NCI-H2107 treated with DMSO at 0.1 percent for 48 hours (cell line): ENCODE measurements around the gene USP11.
"Not testable (repeated sequence)": the region's sequence is repeated elsewhere in the genome, so short reads cannot be mapped to it uniquely, and the experiment has no call there.

Experiments
- DNase-seq: peaks from one replicate; lab custom pipeline; 2025; ENCODE audit not compliant: unreplicated experiment; lab: John Stamatoyannopoulos, UW

The USP11 gene

DNA sequence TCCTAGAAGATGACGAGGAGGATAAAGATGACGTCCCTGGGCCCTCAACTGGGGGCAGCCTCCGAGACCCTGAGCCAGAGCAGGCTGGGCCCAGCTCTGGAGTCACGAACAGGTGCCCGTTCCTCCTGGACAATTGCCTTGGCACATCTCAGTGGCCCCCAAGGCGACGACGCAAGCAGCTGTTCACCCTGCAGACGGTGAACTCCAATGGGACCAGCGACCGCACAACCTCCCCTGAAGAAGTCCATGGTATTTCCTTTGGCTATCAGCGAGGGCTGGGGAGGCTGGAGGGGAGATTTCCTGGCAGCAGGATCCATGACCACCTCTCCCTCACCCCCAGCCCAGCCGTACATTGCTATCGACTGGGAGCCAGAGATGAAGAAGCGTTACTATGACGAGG lies 11.9 kb downstream of the USP11 start:
- no peak for DNase-seq

DNA sequence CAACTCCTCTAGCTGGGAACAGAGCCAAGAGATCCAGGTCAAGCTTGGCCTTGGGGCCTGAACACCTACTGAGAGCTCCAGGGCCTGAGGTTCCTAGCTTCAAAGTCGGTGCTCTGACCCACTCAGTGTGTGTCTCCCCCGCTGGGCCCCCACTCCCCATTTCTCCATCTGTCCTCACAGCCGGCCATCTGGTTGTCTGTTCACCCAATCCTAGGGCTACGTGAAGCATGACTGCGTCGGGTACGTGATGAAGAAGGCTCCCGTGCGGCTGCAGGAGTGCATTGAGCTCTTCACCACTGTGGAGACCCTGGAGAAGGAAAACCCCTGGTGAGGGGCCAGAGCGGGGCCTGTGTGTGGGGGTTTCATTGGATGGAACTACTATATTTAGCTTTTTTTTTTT lies 12.3 kb downstream of the USP11 start:
- no peak for DNase-seq

DNA sequence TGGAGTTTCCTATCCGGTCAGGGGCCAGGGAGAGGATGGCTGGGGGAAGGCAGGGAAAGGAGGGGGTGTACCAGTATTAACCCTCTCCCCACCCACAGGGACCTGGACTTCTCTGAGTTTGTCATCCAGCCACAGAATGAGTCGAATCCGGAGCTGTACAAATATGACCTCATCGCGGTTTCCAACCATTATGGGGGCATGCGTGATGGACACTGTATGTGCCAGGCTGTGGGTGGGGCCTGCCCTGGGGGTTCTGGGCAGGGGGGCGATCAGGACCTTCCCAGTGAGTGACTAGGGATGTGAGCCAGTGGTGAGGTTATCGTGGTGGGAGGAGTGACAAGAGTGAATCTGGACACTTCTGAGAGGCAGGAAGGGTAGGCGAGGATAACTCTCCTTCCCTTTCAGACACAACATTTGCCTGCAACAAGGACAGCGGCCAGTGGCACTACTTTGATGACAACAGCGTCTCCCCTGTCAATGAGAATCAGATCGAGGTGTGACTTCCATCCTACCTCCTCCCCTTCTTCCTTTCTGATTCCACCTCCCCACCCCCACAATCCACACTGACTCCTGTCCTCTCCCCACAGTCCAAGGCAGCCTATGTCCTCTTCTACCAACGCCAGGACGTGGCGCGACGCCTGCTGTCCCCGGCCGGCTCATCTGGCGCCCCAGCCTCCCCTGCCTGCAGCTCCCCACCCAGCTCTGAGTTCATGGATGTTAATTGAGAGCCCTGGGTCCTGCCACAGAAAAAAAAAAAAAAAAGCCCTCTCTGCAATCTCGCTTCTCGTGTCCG lies 14.6 kb downstream of the USP11 start:
- no peak for DNase-seq

DNA sequence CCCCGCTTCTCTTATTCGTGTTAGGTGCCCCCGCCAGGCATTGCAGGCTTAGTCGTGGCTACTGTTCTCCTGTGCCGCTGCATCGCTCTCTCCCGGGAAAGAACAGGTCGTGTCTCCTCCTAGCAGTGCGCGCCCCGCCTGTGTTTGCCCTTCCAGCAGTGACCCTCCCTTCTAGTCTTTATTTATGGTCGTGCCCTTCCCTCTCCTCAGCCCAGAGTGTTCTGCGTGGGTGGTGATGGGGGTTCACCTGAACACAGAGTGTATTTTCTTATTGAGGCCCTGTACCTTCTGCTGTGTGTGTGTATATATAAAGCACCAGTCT lies 15.2 kb downstream of the USP11 start:
- no peak for DNase-seq

DNA sequence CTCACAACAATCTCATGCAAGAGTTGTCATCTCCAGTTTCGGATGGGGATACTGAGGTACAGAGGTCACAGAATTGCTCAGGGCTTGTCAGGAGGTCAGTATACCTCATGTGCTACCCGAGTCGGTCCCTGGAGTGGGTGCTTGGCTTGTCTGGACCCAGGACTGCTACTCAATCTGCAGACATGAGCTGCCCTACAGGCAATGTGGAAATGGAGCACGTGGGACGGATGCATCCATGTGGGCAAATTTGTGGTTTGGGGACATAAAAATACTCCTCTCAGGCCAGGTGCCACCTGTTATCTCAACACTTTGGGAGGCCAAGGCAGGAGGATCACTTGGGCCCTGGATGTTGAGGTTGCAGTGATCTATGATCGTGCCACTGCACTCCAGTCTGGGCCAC lies 15.8 kb downstream of the USP11 start:
- no peak for DNase-seq

DNA sequence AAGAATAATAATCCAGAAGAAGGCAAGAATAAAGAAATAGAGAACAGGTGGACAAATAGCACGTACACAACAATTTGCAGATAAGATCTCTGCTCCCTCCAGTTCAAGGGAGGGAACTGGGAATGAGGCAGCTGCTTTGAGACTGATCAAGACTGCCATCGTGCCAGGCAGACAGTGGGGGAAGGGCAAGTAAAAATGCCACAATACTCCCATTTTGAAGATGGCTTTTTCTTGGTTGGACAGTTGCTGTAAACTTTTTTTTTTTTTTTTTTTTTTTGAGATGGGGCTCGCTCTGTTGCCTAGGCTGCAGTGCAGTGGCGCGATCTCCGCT lies 17.2 kb downstream of the USP11 start:
- no peak for DNase-seq

DNA sequence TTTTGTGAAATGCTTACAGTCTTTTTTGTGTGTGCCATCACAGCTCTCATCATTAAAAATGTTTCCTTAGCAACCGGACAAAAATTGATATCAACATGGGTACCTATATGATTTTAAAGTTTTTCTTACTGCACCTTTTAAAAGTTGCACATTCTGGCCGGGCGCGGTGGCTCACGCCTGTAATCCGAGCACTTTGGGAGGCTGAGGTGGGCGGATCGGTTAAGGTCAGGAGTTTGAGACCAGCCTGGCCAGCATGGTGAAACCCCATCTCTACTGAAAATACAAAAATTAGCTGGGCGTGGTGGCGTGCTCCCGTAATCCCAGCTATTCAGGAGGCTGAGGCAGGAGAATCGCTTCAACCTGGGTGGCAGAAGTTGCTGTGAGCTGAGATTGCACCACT lies 24.8 kb downstream of the USP11 start:
- DNase-seq = not testable (repeated sequence)

DNA sequence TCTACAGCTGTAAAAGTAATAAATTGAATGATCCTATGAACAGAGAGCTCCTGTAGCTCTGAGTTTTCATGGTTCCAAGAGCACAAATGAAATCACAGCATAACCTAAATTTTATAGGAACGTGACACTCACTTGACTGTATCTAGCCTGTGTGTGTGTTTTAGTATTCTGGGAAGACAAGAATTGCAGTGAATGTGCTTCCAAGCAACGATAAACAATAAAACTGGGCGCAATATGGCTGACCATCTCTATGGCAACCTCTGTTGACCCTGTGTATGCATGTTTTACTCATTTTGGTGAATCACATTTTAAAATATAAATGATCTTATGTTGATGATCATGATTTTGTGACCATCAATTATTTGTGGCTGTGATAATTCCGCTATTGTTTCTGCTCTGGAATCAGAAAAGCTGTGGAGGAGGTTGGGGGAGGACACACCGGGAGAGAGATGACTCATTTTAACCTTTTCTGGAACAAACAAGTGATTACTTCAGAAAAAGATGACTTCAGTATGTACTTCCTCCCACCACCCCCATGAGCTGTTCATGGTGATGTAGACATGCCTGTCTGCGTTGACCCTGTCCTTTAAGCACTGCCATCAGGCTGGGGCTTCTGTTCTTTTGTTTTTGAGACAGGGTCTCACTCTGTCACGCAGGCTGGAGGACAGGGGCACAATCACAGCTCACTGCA lies 31.8 kb downstream of the USP11 start:
- no peak for DNase-seq

DNA sequence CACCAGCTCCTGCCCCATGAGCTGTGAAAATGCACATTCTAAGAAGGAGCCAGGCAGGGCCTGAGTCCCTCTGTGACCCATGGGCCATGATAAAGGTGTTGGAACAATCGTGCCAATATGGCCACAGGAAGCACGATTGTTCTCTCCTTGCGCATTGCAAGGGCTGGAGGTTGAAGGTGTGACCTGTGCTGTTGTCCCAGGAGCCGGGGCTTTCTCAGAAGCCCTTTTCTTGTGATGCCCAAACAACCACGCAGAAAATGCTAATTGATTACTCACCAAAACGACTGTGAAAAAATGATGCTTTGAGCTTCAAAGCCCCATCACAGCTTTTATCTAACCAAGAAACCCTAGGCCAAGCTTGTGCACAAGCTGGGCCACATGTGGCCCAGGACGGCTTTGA lies 33.8 kb downstream of the USP11 start:
- no peak for DNase-seq

DNA sequence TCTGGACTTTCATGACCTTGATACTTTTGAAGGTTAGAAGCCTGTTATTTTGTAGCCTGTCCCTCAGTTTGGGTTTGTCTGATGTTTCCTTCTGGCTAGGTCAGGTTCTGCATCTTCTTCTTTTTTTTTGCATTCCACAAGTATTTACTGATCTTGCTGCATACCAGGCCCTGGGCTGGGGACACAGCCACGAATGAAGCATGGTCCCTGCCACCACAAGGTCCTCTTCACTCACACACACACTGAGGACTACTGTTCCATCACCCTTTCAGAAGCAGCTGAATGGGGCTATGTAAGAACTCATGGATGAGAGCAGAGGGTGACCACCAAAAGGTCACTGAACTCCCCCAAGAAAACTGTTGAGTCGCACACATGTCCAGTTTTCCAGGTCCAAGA lies 39.2 kb downstream of the USP11 start:
- no peak for DNase-seq

DNA sequence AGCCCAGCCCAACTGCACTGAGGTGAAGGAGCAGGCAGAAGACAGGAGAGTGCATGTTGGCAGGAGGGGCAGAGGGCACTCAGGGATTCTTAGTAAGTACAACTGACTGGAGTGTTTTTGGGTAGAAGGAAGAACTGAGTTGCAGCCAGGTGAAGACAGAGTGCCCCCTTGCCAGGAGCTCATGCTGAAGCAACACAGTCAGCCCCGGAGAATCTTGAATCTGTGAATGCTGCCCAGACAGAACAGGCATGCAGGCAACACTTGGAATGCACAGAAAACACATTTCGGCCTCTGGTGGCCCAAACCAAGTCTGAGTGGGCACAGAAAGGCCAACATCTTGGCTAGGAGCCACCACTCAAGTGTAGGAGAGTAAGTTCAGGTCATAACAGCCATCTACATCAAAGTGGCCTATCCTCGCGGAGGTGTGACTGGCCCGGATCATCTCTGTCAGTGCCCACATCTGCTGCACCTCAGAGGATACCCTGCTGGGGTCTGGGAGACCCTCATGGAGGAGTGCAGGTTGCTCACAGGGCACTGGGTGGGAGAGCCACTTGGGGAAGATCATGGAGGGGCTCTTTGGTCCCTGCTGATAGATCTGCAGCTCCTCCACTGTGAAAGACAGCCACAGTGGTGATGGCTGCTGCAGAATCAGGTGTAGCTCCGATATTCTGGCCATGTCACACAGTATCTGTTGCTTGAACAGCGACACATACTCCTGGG lies 40.4 kb downstream of the USP11 start:
- no peak for DNase-seq

DNA sequence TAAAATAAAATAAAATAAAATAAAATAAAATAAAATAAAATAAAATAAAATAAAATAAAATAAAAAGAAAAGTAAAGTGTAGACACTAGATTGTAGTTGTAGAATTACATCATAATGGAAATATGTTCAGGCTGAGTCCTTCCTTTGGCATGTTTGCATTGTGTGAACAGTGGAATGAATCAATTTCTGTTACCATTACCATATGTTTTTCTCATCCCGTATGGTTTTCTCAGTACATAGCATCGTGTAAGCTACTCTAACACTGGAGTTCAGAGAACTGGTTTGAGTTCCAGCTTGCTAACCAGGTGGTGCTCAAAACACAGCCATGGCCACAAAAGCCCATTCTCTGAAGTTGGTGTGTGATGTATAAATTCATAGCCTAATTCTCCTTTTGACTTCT lies 45.9 kb downstream of the USP11 start:
- DNase-seq = no peak

DNA sequence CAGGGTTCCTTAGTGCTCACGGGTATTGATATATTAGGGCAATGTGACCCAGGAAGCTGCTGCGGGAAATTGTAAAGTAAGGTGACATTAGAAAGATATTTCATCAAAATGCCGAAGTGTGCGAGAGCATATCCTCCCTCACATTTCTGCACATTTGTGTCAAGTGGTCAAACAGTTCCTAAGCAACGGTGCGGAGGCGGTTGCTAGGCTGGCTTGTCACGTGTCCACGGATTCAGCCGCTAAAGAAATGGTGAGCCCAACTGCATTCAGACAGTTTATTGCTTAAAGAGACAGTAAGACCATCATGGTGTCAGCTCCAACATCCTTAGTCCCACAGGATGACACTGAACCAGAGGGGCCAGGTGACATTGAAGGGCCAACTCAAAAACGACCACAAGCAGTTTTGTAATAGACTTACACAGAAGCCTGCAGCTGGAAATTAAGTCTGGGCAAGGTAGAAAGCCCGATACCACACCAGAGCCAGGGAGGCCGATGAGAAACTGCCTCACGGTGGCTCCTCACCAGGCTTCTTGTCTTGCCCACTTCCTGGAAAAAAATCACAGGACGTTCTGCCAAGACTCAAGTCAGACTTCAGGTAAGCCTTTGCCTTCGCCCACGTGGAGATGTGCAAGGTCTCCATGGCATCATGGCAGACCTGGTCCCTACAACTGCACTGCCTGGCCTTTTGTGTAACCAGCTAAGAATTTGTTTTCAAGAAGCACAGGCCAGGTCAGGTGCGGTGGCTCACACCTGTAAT lies 50.4 kb downstream of the USP11 start:
- DNase-seq = peak; percentile 3

DNA sequence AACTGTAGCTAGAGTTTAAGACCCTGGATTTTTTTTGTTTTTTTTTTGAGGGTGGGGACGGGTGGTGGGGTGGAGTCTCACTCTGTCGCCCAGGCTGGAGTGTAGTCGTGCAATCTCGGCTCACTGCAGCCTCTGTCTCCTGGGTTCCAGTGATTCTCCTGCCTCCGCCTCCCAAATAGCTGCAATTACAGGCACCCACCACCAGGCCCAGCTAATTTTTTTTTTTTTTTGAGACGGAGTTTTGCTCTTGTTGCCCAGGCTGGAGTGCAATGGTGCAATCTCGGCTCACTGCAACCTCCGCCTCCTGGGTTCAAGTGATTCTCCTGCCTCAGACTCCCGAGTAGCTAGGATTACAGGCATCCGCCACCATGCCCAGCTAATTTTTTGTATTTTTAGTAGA lies 51.8 kb downstream of the USP11 start:
- DNase-seq = not testable (repeated sequence)

DNA sequence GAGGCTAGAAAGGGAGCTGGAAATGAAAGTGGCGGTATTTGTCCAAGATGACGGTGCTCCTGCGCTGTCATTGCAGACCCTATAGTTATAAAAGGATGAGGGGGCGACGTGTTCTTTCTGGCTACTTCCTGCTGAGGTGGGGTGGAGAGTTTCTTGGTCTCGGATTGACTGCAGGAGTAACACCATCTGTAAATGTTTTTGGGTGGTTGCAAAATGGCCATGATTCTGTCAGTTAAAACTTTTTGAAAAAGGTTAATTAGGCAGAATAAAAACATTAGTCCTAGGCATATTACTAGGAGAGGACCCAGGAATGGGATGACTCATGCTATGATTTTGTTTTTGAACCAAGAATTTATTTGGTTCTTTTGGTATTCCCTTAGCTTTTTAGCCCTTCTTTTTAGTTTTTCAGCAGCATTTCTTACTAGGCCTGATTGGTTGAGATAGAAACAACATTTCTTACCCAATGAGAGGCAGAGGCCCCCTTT lies 53.1 kb downstream of the USP11 start:
- DNase-seq = no peak

DNA sequence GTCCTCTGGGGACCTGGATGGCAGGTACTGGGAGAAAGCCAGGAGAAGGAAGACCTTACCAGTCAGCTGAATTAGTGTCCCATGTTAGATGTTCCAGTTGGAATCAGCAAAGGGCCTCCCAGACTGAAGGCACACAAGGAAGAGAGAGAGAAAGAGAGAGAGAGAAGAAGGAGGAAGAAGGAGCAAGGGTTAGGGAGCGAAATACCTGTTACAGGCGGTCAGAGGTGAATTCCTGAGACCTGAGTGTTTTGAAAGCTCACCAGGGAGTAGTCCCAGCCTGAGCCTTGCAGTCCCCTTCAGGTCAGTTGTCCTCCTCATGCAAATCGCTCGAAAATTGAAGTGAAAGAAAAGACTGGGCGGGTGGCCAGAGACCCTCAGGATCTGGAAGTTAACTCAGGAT lies 60.3 kb downstream of the USP11 start:
- no peak for DNase-seq

DNA sequence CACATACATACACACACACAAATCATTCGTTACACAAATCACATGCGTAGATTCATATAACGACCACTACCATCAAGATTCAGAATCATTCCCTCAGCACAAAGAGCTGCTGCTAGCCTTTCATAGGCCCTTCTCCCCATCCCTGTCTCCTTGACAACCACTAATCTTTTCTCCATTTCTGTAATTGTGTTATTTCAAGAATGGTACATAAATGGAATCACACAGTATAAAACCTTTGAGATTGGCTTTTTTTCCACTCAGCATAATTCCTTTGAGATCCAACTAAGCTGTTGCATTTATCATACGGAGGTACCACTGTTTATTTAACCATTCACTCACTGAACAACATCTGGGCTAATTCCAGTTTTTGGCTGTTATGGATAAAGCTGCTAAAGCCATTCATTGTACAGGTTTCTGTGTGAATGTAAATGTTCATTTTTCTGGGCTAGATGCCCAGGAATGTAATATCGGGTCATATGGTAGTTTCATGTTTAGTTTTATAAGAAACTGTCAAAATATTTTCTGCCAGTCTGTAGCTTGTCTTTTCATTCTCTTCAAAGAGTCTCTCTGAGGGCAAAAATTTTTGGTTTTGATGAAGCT lies 64.1 kb downstream of the USP11 start:
- DNase-seq = no peak

DNA sequence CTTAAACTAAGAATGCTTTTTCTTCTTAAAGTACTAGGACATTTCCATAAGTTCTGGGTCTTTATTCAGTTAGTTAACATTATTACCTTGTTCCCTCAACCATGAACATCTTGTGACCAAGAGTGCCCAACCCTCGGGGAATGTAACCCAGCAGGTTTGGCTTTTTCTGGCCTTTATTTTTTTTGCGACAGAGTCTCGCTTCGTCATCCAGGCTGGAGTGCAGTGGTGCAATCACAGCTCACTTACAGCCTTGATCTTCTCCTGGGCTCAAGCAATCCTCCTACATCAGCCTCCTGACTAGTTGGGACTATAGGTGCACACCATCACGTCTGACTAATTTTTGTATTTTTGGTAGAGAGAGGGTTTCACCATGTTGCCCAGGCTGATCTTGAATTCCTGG lies 65.1 kb downstream of the USP11 start:
- no peak for DNase-seq
